ENCODE results near the gene IDH3G. TPM values are rescaled to one million over a fixed set of nuclear protein-coding genes. Genes with fewer than 3 reads are reported as not detected.

Gene IDH3G
- total and polyA plus RNA-seq, 7 experiments from 2014 or later, result 44.1 to 125 (median 65.8) TPM

DNA sequence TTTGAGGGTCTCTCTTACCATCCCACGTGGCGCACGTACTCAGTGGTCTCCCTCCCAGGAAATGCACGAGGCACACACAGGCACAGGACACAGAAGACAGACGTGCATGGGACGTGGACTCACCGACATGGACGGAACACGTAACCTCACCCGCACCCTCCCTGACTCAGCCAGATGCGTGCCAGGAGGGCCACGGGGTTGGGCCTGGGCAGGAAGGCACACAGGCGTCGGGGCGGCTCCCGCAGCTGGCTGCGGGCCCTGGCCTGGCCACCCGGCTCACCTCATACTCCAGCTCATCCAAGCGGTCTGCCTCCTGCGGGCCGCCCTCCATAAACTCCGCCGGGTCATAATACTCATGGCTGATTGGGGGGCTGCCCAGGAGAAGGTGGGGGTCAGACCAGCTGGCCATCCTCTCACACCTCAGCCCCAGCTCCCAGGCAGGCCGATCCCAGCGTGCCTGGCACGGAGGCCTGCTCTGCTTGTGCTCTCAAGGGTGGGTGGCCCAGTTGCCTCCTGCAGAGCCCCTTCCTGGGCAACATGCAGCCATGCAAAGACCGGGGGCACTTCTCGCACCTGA, 12.9 kb upstream of the IDH3G start:
- Histone ChIP-seq H3K4me1 (ENCODE audit: control insufficient read depth in 2 of 2, insufficient read depth in 2 of 2, low read length in 2 of 2) (no peaks in the 10 kb centered on the region), H3K9me3 (ENCODE audit: control insufficient read depth in 2 of 3, low read length in 3 of 3) (no peaks in the 10 kb centered on the region), H3K27ac (ENCODE audit: low read depth, low read length) (no peak overlapping the region), H3K27me3 (ENCODE audit: control insufficient read depth in 2 of 2, insufficient read depth in 2 of 2, low read length in 2 of 2) (no peaks in the 10 kb centered on the region), H3K4me3 (ENCODE audit: low read length) (no peak overlapping the region), H3K36me3 (ENCODE audit: control insufficient read depth in 2 of 3, insufficient read depth in 3 of 3, low read length in 3 of 3) (no peaks in the 10 kb centered on the region)
- ATAC-seq, result no peak
- CTCF ChIA-PET, result no interaction called here
- Mint-ChIP-seq H3K4me3 (no peak overlapping the region), H3K4me1 (peaks cover 0 to 2% (median 0%) of the 10 kb centered on the region in 7 donors), H3K36me3 (no peaks in the 10 kb centered on the region), H3K27ac (no peak overlapping the region), H3K9me3 (peaks cover 0 to 2% (median 0%) of the 10 kb centered on the region in 11 donors), H3K27me3 (peaks cover 0 to 6% (median 0%) of the 10 kb centered on the region in 5 donors)
- POLR2A ChIA-PET, result no interaction called here
- DNase-seq, result no peak
- intact Hi-C loops (cut with micrococcal nuclease), result no loop called here

DNA sequence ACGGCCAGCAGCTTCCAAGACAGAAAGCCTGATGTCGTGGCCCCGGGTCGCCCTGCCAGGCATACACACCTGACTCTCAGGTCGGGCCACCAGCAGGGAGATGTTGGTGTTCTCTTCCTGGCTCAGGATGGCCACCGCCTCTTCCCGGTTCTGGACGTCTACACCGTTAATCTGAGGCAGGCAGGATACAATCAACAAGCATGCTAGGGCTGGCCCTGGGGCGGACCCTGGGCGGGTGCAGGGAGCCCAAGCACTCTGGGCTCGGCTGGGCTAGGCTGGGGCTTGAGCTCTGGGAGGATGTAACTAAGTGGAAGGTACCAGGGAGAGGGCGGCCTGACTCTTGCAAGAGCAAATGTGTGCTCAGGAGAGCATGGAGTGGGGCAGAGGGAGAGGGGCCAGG, 11.3 kb upstream of the IDH3G start:
- POLR2A ChIA-PET, result no interaction called here
- intact Hi-C loops (cut with micrococcal nuclease), result no loop called here
- H3K27me3 Mint-ChIP-seq, result no peaks in the 10 kb centered on the region
- ATAC-seq (no peak), DNase-seq (no peak)
- no peaks in the 10 kb centered on the region for H3K36me3 Mint-ChIP-seq
- H3K27ac ChIP-seq (ENCODE audit: low read depth, low read length), result no peak overlapping the region
- no peak overlapping the region for H3K27ac Mint-ChIP-seq
- peaks cover 0 to 2% (median 0%) of the 10 kb centered on the region in 11 donors for H3K9me3 Mint-ChIP-seq
- no peaks in the 10 kb centered on the region for H3K4me1 ChIP-seq (ENCODE audit: control insufficient read depth in 2 of 2, insufficient read depth in 2 of 2, low read length in 2 of 2)
- peaks cover 0 to 2% (median 0%) of the 10 kb centered on the region in 7 donors for H3K4me1 Mint-ChIP-seq
- no peaks in the 10 kb centered on the region for H3K36me3 ChIP-seq (ENCODE audit: control insufficient read depth in 2 of 3, insufficient read depth in 3 of 3, low read length in 3 of 3)
- H3K4me3 ChIP-seq (ENCODE audit: low read length), result no peak overlapping the region
- no peaks in the 10 kb centered on the region for H3K27me3 ChIP-seq (ENCODE audit: control insufficient read depth in 2 of 2, insufficient read depth in 2 of 2, low read length in 2 of 2)
- no peaks in the 10 kb centered on the region for H3K9me3 ChIP-seq (ENCODE audit: control insufficient read depth in 2 of 3, low read length in 3 of 3)
- H3K4me3 Mint-ChIP-seq, result no peak overlapping the region
- CTCF ChIA-PET, result no interaction called here

DNA sequence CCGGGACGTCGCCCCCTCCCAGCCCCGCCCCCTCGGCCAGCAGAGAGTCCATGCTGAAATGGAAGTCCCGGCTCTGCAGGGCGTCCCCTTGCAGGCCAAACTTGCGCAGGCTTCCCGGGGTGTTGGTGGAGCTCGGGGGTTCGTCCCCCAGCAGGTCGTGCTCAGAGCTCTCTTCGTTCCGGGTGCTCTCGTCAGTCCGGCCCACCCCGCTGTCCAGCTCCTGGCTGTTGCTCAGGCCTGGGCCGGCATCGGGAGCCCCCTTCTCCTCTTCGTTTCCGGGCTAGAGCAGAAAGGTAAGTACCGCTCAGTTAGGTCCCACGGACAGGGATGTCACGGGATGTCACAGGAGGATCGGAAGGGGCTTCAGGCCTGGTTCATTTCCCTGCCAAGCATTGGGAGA, 10.4 kb upstream of the IDH3G start:
- ChIA-PET POLR2A (no interaction called here), CTCF (no interaction called here)
- H3K36me3 ChIP-seq (ENCODE audit: control insufficient read depth in 2 of 3, insufficient read depth in 3 of 3, low read length in 3 of 3), result no peaks in the 10 kb centered on the region
- H3K27me3 ChIP-seq (ENCODE audit: control insufficient read depth in 2 of 2, insufficient read depth in 2 of 2, low read length in 2 of 2), result no peaks in the 10 kb centered on the region
- H3K4me1 Mint-ChIP-seq, result peaks cover 0 to 2% (median 0%) of the 10 kb centered on the region in 7 donors
- no peaks in the 10 kb centered on the region for H3K36me3 Mint-ChIP-seq
- peaks cover 0 to 2% (median 0%) of the 10 kb centered on the region in 11 donors for H3K9me3 Mint-ChIP-seq
- no peak overlapping the region for H3K27ac ChIP-seq (ENCODE audit: low read depth, low read length)
- no peaks in the 10 kb centered on the region for H3K27me3 Mint-ChIP-seq
- H3K4me3 Mint-ChIP-seq, result no peak overlapping the region
- H3K9me3 ChIP-seq (ENCODE audit: control insufficient read depth in 2 of 3, low read length in 3 of 3), result no peaks in the 10 kb centered on the region
- H3K4me3 ChIP-seq (ENCODE audit: low read length), result no peak overlapping the region
- H3K4me1 ChIP-seq (ENCODE audit: control insufficient read depth in 2 of 2, insufficient read depth in 2 of 2, low read length in 2 of 2), result no peaks in the 10 kb centered on the region
- no peak for DNase-seq
- H3K27ac Mint-ChIP-seq, result no peak overlapping the region
- no peak for ATAC-seq
- intact Hi-C loops (cut with micrococcal nuclease), result no loop called here

DNA sequence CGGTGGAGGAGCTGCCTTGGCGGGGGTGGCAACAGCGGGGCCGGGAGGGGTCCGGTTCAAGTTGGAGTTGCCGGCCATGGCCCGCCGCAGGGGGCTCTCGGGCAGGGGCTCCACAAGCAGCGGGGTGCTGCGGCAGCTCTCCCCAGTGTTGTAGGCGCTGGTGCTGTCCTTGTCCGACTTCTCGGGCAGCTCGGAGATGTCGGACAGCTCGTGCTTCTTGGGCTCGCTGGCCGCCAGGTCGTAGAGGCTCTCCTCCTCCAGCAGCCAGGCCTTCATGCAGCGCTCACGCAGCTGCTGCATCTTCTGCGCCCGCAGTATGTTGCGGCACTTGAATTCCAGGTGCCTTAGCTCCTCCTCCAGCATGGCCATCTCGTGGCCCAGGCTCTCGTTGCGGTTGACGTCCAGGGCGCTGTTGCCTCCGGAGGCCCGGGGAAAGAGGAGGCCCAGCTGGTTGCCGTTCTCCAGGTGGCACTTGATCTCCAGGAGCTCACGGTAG, 10.0 kb upstream of the IDH3G start:
- no peaks in the 10 kb centered on the region for H3K9me3 ChIP-seq (ENCODE audit: control insufficient read depth in 2 of 3, low read length in 3 of 3)
- ATAC-seq (no peak), DNase-seq (no peak)
- no peaks in the 10 kb centered on the region for H3K4me1 ChIP-seq (ENCODE audit: control insufficient read depth in 2 of 2, insufficient read depth in 2 of 2, low read length in 2 of 2)
- peaks cover 0 to under 1% (median 0%) of the 10 kb centered on the region in 3 experiments for H3K36me3 ChIP-seq (ENCODE audit: control insufficient read depth in 2 of 3, insufficient read depth in 3 of 3, low read length in 3 of 3)
- H3K27me3 Mint-ChIP-seq, result no peaks in the 10 kb centered on the region
- H3K4me3 Mint-ChIP-seq, result no peak overlapping the region
- H3K4me1 Mint-ChIP-seq, result peaks cover 0 to 2% (median 0%) of the 10 kb centered on the region in 7 donors
- CTCF ChIA-PET, result no interaction called here
- intact Hi-C loops (cut with micrococcal nuclease), result no loop called here
- no peaks in the 10 kb centered on the region for H3K36me3 Mint-ChIP-seq
- H3K4me3 ChIP-seq (ENCODE audit: low read length), result no peak overlapping the region
- H3K27me3 ChIP-seq (ENCODE audit: control insufficient read depth in 2 of 2, insufficient read depth in 2 of 2, low read length in 2 of 2), result no peaks in the 10 kb centered on the region
- H3K9me3 Mint-ChIP-seq, result peaks cover 0 to 2% (median 0%) of the 10 kb centered on the region in 11 donors
- POLR2A ChIA-PET, result no interaction called here
- H3K27ac Mint-ChIP-seq, result no peak overlapping the region
- no peak overlapping the region for H3K27ac ChIP-seq (ENCODE audit: low read depth, low read length)

DNA sequence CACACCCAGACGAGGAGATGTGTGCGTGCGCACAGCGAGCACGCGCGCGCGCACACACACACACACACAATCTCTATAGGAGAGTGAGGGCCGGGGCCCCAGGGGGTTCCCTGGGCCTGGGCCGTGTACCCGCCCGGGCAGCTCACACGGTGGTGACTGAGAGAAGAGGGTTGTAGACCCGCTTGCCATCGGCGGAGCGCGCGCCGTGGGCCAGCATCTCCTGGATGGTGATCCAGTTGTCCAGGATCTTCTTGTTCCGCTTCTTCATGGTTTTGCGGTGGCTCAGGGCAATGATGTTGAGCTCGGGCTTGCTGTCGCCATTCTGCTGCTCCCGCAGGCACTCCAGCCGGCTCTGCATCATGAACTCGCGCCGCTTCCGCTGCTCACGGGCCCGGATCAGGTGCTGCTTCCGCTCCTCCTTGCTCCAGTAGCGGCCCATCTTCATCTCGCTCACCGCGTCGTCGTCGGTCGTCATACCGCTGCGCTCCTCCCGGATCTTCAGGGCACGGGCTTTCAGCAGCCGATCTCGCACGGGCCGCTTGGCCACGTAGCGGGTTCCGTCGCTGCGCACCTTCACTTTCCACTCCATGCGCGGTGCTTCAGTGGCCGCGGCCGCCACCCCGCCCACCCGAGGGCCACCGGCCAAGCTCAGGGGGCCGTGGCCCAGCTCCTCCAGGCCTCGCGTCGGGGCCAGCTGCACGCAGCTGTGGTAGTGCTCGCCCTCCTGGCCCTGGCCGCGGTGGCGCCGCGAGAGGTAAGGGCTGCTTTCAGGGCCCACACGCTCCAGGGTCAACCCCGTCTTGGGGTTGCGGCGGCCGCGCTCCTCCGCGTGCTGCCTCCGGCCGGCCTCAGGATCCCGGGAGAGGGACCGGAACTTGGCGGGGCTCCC, 9.3 kb upstream of the IDH3G start:
- H3K9me3 ChIP-seq (ENCODE audit: control insufficient read depth in 2 of 3, low read length in 3 of 3), result no peaks in the 10 kb centered on the region
- H3K27me3 ChIP-seq (ENCODE audit: control insufficient read depth in 2 of 2, insufficient read depth in 2 of 2, low read length in 2 of 2), result no peaks in the 10 kb centered on the region
- no peak overlapping the region for H3K27ac ChIP-seq (ENCODE audit: low read depth, low read length)
- intact Hi-C loops (cut with micrococcal nuclease), result no loop called here
- H3K9me3 Mint-ChIP-seq, result peaks cover 0 to 2% (median 0%) of the 10 kb centered on the region in 11 donors
- H3K4me1 ChIP-seq (ENCODE audit: control insufficient read depth in 2 of 2, insufficient read depth in 2 of 2, low read length in 2 of 2), result no peaks in the 10 kb centered on the region
- no peak for DNase-seq
- ChIA-PET POLR2A (no interaction called here), CTCF (no interaction called here)
- no peak overlapping the region for H3K27ac Mint-ChIP-seq
- no peak overlapping the region for H3K4me3 Mint-ChIP-seq
- no peak for ATAC-seq
- peaks cover 0 to 2% (median 0%) of the 10 kb centered on the region in 7 donors for H3K4me1 Mint-ChIP-seq
- no peaks in the 10 kb centered on the region for H3K27me3 Mint-ChIP-seq
- peaks cover 0 to 8% (median 0%) of the 10 kb centered on the region in 3 experiments for H3K36me3 ChIP-seq (ENCODE audit: control insufficient read depth in 2 of 3, insufficient read depth in 3 of 3, low read length in 3 of 3)
- no peak overlapping the region for H3K4me3 ChIP-seq (ENCODE audit: low read length)
- no peaks in the 10 kb centered on the region for H3K36me3 Mint-ChIP-seq

DNA sequence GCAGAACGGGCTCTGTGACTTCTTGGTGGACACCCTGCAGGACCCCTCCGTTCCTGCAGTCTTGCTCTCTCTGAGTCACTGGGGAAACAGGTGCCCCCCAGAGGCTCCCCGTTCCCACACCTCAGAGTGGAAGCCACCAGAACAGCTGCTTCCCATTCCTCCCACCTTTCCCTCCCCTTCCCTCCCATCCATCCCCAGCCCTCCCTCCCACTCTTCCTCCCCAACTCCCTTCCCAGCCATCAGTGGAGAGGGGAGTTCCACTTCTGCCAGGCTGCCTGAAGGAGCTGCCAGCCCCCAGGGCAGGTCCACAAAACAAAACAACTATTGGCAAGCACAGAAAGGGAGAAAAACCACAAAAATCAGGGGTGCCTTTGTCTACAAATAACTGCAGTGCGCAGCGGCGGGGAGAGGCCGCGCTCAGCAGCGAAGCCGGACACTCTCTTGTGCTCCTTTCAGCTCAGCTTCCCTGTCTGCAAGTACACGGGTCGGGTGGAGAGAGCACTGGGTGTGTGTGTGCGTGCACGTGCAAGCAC, 8.4 kb upstream of the IDH3G start:
- Mint-ChIP-seq H3K36me3 (peaks cover 0 to 3% (median 0%) of the 10 kb centered on the region in 5 donors), H3K27me3 (no peaks in the 10 kb centered on the region), H3K4me3 (no peak overlapping the region), H3K4me1 (peaks cover 0 to 5% (median 0%) of the 10 kb centered on the region in 7 donors), H3K9me3 (no peaks in the 10 kb centered on the region), H3K27ac (peak overlapping the region in 1 of 9 donors; percentile 48)
- ATAC-seq (no peak), DNase-seq (no peak)
- ChIA-PET CTCF (no interaction called here), POLR2A (no interaction called here)
- Histone ChIP-seq H3K4me1 (ENCODE audit: control insufficient read depth in 2 of 2, insufficient read depth in 2 of 2, low read length in 2 of 2) (no peaks in the 10 kb centered on the region), H3K4me3 (ENCODE audit: low read length) (no peak overlapping the region), H3K36me3 (ENCODE audit: control insufficient read depth in 2 of 3, insufficient read depth in 3 of 3, low read length in 3 of 3) (peaks cover 0 to 15% (median 0%) of the 10 kb centered on the region in 3 experiments), H3K9me3 (ENCODE audit: control insufficient read depth in 2 of 3, low read length in 3 of 3) (no peaks in the 10 kb centered on the region), H3K27me3 (ENCODE audit: control insufficient read depth in 2 of 2, insufficient read depth in 2 of 2, low read length in 2 of 2) (no peaks in the 10 kb centered on the region), H3K27ac (ENCODE audit: low read depth, low read length) (no peak overlapping the region)
- intact Hi-C loops (cut with micrococcal nuclease), result no loop called here
